SK-N-MC (cell line): ENCODE results near the gene TIMMDC1.

Experiments used
- EZH2 ChIP-seq: fragments of 200-600 bp; sonication (generic); IDR thresholded peaks from one replicate; pipeline ENCODE4 v1.6.1; 2017; ENCODE audit warnings: antibody characterized with exemption
- FOXP2 ChIP-seq: optimal IDR thresholded peaks from 2 replicates; pipeline ENCODE3; 2011; ENCODE audit warnings: mild to moderate bottlenecking, moderate library complexity; ENCODE audit not compliant: insufficient read depth; ENCODE audit errors: extremely low read length, control extremely low read depth
- POLR2AphosphoS5 ChIP-seq: IDR thresholded peaks from 2 replicates; pipeline ENCODE4 v1.6.1; 2012; ENCODE audit warnings: mild to moderate bottlenecking, low read depth, low read length, borderline replicate concordance

DNA sequence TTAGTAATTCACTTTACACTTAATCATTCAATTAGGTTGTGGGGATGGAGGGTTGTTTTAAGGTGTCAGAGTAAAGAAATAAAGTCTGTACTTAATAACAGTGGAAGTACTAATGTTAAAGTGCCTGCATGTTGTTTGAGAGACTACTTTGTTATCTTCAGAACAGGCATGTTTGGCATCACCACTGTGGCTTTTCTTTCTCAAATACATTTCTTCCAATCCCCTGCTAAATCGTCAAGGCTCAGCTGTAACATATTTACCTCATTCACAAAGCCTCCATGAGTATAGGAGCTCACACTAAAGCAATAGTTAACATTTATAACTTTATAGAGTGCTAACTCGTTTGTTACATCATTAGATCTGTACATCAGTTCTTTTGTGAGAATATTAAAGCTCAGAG, 2.6 kb downstream of the TIMMDC1 start:
- TF ChIP-seq EZH2 (no peak), POLR2AphosphoS5 (no peak), FOXP2 (no peak)
